ENCODE measurements around the gene ADGRG6.
"Not testable (repeated sequence)": the region's sequence is repeated elsewhere in the genome, so short reads cannot be mapped to it uniquely, and the experiment has no call there.

ADGRG6 gene

DNA sequence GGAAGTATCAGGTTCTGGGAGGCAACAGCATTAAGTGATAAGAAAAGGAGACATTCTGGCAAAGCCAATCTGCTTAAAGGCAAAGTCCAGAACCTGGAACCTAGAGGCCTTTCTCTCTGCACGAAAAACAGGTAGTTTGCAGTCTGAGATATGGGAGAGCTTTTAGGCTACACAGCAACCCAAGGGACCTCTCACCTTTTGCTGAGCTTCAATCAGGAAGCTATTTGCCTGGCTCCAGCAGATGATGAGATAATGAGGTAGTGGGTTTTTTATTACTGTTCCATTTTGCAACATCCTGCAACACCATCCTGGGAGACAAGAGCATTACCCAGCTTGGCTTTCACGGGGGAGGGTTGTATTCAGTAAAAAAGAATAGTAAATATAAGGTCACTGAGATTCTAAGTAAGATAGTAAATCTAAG lies 143.1 kb downstream of the ADGRG6 start:
- no peak for DNase-seq (ENCODE audit: low read depth in 2 of 2)

DNA sequence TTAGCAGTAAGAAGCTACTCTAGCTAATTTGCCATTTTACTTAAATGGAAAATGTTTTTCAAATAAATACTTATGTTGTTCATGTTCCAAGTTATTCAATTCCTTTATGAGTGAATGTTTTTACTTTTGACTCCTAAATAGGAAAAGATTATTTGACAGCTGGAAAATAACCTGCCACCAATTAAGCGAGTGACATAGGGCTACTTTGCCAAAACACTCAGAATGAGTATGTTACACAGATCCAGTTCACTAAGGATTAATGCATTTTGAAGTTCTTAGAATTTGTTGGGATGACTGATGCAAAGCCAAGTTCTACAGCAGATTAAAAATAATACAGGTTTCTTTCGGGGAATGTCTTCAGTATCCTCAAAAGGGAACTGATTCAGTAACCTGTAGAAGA lies 144.4 kb downstream of the ADGRG6 start:
- no peak for DNase-seq (ENCODE audit: low read depth in 2 of 2)

DNA sequence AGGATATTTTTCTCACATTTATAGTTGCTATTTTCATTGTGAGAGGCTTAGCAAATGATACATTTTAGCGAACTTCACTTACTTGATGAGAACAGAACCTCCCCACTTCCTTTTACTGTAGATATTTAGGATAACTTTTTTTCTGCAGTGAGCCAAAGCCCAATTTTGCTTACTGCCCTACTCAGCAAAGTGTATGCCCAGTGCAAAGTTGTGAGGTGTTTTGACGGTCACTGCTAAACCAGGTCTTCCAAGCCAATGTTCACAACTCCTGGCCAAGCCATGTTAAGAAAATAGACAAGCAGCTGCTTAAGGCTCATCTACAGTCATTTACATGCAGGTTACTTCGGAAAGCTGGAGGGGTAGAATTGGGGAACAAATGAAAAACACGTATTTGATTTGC lies 144.8 kb downstream of the ADGRG6 start:
- DNase-seq (ENCODE audit: low read depth in 2 of 2) = no peak

DNA sequence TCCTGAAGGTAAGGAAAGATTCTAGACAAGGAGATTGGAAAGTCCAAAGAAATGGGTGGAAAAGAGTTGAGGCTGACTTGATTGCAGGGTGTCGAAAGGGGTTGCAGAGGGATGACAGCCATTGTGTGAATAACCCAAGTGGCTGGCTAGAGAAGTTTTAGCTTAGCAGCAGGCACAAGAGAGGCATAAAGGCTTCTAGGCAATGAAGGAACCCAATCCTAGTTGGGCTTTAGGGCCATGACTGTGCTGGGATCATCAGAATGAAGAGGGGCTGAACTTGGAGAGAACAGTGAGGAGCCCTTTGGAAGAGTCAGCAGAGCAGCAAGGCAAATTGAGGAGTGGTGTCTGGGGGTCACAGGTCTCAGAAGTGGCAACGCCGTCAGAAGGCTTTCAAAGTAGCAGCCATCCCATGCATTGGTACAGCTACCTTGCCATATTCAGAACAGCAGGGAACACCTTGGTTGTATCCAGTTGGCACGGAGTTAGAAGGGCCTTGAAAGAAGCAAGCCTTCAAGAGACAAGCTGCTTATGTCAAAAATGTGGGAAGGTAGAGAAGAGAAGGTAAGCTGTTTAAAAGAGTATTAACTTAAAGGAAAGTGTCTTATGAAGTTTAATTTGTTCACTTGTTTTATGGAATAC lies 146.4 kb downstream of the ADGRG6 start:
- DNase-seq (ENCODE audit: low read depth in 2 of 2) = no peak

DNA sequence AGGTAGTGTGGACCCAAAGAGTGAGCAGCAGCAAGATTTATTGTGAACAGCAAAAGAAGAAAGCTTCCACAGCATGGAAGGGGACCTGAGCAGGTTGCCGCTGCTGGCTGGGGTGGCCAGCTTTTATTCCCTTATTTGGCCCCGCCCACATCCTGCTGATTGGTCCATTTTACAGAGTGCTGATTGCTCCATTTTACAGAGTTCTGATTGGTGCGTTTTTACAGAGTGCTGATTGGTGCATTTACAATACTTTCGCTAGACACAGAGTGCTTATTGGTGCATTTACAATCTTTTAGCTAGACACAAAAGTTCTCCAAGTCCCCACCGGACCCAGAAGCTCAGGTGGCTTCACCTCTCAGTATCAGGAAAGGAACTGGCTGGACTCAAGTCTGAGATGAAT lies 149.0 kb downstream of the ADGRG6 start:
- not testable (repeated sequence) for DNase-seq (ENCODE audit: low read depth in 2 of 2)

DNA sequence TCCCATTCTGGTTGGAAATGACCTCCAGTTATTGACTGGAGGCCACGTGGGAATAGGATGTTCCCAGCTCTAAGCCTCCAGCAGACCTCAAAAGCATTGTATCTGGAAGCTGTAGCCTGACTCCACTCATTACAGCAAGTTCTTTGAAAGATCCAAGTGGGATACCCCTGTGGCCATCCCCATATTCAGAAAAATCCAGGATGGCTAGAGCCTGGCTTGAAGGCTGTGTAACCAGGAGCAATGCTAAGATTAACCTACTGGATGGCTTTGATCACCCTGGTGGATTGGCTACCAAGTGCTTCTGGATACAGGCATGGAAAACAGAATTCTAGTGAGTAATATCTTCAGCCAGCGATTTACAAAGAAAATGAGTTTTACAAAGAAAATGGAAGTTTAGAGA lies 151.2 kb downstream of the ADGRG6 start:
- DNase-seq (ENCODE audit: low read depth in 2 of 2) = no peak

DNA sequence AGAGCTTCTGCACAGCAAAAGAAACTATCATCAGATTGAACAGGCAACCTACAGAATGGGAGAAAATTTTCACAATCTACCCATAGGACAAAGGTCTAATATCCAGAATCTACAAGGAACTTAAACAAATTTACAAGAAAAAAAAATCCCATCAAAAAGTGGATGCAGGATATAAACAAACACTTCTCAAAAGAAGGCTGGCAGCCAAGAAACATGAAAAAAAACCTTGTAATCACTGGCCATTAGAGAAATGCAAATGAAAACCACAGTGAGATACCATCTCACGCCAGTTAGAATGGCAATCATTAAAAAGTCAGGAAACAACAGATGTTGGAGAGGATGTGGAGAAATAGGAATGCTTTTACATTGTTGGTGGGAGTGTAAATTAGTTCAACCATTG lies 152.4 kb downstream of the ADGRG6 start:
- DNase-seq (ENCODE audit: low read depth in 2 of 2) = not testable (repeated sequence)

DNA sequence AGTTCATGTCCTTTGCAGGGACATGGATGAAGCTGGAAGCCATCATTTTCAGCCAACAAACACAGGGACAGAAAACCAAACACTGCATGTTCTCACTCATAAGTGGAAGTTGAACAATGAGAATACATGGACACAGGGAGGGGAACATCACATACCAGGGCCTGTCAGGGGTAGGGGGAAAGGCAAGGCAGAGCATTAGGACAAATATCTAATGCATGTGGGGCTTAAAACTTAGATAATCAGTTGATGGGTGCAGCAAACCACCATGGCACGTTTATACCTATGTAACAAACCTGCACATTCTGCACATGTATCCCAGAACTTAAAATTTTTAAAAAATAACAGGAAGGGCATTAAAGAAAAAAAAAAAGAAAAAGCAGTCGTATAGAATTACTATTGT lies 153.0 kb downstream of the ADGRG6 start:
- DNase-seq (ENCODE audit: low read depth in 2 of 2) = not testable (repeated sequence)

DNA sequence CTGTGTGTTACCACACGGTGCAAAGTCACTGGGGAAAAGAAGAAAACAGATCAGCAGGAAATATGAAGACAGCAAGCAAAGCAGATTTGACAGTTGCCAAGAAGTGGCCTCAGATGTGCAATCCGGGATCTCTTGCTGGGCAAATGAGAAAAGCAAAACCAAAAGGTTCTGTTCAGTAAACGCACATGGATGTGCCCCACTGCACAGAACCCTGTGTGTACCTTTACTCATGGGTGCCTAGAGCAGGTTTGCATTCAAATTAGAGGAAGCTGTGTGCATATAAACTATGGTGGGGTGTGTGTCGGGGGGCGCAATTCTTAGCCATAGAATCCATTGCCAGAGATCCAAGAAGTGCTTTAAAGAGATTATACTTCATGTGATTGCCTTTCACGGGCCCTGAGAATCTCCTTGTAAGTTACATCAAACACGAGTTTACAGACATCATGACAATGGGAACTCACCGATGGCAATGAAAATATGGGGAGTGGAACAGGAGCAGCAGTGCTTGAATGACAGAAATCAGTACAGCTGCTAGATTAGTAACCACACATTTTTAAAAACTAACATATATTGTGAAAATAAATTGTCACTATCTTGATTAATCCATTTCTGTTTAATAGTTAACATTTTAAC lies 154.3 kb downstream of the ADGRG6 start:
- DNase-seq (ENCODE audit: low read depth in 2 of 2) = no peak

DNA sequence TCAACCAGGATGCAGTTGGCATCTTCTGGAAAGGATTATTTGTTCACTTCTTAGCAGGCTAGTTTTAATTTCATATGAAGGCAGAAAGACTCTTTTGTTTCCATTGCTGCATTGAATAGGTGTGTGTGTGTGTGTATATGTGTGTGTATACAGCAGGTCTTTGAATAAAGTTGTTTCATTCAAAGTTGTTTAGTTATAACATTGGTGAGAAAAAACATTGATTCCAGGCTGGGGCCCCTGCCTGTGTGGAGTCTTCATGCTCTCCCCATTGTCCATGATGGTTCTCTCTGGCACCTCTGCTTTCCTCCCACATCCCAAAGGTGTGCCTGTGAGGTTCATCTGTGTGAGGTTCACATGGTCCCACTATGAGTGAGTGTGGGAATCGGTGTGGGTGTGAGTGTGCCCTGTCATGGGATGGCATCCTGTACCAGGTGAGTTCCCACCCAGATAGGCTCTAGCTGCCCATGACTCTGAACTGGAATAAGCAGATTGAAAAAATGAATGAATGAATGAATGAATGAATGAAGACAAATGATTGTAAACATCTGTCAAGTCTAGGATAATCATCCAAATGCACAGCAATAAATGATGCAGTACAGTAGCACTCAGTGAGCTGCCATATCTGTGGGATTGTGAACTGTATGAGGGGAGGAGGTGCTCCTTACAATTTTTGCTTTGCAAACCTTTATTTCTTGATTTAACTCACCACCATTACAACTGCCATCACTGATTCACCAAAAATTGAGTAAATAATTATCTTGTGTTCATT lies 156.0 kb downstream of the ADGRG6 start:
- no peak for DNase-seq (ENCODE audit: low read depth in 2 of 2)

DNA sequence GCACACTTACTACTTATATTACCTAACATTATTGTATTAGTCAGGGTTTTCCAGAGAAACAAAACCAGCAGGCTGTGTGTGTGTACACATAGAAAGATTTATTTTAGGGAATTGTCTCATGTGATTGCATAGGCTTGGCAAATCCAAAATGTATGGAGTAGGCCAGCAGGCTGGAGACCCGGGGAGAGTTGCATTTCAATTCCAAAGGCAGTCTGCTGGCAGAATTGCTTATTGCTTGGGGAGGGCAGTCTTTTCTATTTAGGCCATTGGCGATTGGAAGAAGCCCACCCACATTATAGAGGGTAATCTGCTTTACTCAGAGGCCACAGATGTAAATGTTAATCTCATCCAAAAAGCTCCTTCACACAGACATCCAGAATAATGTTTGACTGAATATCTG lies 157.0 kb downstream of the ADGRG6 start:
- no peak for DNase-seq (ENCODE audit: low read depth in 2 of 2)

DNA sequence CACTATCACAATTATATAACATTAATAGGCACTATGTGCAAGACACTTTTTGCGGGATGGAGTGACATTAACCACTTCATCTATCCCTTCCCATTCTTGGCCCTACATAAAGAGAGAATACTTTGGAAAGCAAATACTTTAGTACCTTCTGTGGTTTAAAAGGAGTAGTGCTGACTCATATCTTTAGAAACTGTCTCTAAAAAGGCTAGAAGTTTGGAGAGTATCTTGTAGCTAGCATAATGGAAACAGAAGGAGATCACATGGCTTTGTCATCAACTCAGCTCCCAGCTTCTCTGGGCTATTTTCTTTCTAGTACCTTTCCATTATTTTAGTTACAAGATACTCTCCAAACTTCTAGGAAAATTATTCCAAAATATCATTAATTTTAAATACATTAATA lies 157.5 kb downstream of the ADGRG6 start:
- no peak for DNase-seq (ENCODE audit: low read depth in 2 of 2)

DNA sequence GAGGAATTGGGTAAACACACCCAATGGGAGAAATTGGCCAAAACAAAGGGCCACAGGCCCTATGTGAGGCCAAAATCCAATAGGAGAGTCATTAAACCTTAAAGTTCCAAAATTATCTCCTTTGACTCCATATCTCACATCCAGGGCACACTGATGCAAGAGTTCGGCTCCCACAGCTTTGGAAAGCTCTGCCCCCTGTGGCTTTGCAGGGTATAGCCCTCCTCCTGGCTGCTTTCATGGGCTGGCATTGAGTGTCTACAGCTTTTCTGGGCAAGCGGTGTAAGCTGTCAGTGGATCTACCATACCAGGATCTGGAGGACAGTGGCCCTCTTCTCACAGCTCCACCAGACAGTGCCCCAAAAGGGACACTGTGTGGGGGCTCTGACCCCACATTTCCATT lies 160.5 kb downstream of the ADGRG6 start:
- no peak for DNase-seq (ENCODE audit: low read depth in 2 of 2)

DNA sequence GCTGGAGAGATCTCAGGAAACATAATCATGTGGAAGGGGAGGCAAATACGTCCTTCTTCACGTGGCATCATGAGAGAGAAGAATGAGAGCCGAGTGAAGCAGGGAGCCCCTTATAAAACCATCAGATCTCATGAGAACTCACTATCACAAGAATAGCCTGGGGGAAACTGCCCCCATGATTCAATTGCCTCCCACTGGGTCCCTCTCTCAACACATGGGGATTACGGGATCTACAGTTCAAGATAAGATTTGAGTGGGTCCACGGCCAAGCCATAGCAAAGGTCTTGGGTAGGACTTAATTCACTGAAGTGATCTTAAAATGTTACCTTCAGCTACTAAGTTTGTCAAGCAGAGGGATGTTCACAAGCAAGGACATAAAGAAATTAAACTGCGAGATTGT lies 162.2 kb downstream of the ADGRG6 start:
- no peak for DNase-seq (ENCODE audit: low read depth in 2 of 2)

DNA sequence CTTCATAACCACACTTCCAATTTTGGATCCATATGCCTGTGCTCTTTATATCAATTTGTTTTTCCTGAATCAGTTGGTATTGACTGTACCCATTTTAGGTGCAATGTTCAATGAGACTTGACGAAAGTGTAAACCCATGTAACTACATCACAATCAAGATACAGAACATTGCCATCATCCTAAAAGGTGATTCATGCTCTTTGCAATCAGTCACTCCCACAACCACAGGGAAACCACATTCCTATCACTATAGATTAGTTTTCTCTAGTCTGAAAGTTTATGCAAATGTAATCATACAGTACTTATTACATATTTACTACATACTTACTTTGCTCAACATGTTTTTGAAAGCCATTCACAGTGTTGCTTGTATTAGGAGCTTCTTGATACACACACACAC lies 167.4 kb downstream of the ADGRG6 start:
- no peak for DNase-seq (ENCODE audit: low read depth in 2 of 2)

DNA sequence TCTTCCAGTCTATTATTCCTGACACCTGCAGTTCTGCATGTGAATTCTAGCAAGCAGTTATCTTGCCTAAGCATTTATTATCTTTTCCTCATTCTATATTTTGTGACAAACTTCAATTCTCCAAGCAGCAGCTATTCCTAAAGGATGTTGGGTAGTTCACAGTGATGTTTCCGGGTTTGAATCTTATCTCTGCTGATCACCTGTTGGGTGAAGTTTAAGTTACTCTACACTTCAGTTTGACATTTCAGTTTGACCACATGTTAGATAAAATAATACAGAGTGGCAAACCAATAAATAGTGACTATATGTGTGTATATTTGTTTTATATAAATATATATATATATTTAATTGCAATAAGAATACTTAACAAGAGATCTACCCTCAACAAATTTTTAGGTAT lies 168.6 kb downstream of the ADGRG6 start:
- DNase-seq (ENCODE audit: low read depth in 2 of 2) = no peak

DNA sequence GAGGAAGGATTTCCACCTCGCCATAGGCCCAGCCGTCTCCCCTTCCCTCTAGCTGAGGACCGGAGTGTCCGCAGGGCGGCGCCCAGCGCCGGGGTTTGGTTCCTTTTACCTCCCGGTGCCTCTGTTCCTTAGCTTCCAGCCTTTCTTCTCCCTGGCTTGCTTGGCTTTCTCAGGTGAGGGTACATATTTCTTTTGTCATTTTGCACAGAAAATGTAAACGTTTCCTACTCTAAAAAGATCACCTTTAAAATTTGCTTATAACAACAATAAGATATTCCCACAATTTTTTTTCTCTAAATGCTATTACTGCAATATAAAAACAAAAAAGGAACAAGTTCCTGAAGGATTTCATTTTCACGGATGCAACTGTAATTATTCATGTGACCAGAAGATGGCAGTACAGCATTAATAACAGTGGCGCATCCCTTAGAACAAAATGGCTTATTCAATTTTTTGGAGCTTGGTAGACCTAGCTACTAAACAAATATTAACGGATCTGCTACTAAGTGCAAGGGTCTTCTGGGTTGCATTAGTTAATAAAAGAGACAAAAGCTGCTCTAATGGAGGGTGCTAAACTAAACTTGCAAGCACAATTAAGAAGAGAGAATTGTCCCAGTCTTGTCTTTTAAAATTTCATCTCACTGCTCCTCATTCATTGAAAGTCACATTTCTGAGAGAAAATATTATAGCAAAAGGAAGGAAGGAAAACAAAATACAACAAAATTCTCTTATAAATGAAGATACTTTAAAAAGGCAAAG lies 172.9 kb downstream of the ADGRG6 start:
- DNase-seq (ENCODE audit: low read depth in 2 of 2) = no peak

DNA sequence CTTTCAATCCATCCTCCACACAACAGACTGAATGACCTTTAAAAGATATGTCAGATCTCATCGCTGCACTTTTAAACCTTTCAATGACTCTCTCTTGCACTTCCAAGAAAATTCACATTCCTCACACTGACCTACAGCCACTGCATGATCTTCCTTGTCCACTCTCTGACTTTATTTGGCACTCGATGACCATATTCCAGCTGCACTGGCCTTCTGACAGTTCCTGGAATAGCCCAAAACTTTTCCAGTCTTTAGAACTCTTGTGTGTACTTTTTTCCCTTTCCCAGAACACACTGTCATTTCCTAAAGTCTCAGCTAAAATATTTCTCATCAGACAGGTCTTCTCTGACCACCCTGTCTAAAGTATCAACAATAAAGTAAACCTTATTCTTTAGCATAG lies 174.6 kb downstream of the ADGRG6 start:
- DNase-seq (ENCODE audit: low read depth in 2 of 2) = no peak

DNA sequence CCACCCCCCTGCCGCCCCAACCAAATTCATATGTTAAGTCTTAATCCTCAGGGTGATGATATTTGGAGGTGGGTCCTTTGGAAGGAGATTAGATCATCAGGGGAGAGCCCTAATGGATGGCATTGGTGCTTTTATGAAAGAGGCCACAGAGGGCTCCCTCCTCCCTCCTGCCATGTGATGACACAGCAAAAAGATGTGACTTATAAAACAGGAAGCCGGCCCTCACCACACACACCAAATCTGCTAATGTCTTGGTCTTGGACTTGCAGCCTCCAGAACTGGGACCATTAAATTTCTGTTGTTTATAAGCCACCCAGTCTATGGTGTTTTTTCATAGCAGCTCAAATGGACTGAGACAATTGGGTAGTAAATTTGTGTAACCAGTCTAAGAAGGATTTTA lies 176.3 kb downstream of the ADGRG6 start:
- DNase-seq (ENCODE audit: low read depth in 2 of 2) = peak in 1 of 2 donors; percentile 1

DNA sequence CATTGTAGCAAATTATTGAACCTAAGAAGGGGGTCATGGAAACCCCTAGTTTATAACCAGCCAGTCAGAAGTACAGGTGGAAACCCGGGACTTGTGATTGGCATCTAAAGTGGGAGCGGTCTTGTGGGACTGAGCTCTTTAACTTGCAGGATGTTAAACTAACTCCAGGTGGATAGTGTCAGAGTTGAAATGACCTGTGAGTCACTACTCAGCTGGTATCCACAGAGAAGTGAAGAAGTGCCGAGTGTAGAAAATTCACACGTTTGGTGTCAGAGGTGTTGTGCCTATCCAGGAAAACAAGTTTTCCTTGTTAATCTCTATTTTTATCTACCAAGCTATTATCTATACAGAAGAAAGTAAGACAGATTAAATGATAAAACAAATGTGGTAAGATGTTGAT lies 179.7 kb downstream of the ADGRG6 start:
- DNase-seq (ENCODE audit: low read depth in 2 of 2) = no peak

DNA sequence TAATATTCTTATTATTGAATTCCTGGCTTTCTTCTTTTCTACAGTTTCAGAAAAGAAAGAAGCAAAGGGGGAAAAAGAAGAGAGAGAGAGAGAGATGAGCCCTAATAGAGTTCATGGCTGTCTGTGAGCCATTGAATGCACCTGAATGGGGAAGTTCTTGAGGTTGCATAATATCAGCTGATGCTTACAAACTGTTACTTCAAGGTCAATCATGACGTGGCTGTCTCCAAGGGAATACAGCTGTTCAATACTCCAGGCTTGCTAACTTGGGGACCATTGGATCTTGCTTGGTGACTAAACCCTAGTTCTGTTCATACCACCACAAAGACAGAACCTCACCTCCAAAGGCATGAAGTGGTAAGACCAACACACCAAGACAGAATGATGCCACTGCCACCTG lies 180.4 kb downstream of the ADGRG6 start:
- no peak for DNase-seq (ENCODE audit: low read depth in 2 of 2)

DNA sequence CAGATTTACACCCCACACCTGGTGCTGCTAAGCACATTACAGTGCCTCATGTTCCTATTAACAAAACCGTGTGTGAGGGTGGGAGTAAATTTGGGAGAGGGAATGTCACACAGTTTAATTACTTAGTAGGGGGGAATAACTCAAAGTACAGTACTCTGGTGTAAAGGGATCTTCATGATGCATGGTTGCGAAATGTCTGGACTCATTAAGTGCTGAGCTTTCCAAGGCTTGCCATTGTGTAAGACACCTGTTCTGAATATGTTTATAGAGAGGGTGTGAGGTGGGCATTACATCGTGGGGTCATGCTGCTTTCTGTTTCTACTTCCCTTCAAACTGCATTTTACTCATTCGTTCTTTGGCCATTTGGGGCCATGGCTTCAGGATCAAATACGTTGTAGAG lies 181.2 kb downstream of the ADGRG6 start:
- no peak for DNase-seq (ENCODE audit: low read depth in 2 of 2)
